Brain microvascular endothelial cell (primary cell): ENCODE measurements around the gene CDC42SE2.
"Not testable (repeated sequence)": the region's sequence is repeated elsewhere in the genome, so short reads cannot be mapped to it uniquely, and the experiment has no call there.

Experiments
- DNase-seq: peaks from one replicate; pipeline ENCODE4 v3.0.0-alpha.2; 2020
- H3K27ac ChIP-seq: fragments of 250-450 bp; sonication (Bioruptor Pico); 2 replicates; pipeline ENCODE4 v1.5.1; 2020; ENCODE audit warnings: mild to moderate bottlenecking, moderate library complexity
- H3K27me3 ChIP-seq: fragments of 250-450 bp; sonication (Bioruptor Pico); replicated peaks from 2 replicates; pipeline ENCODE4 v1.5.1; 2020; ENCODE audit warnings: mild to moderate bottlenecking
- H3K36me3 ChIP-seq: fragments of 250-450 bp; sonication (Bioruptor Pico); replicated peaks from 2 replicates; pipeline ENCODE4 v1.5.1; 2020; ENCODE audit warnings: mild to moderate bottlenecking
- H3K4me3 ChIP-seq: 2 replicates; pipeline ENCODE4 v1.5.1; 2011; ENCODE audit warnings: low read depth, mild to moderate bottlenecking, control low read depth, low read length, moderate library complexity
- in situ Hi-C: cut with HindIII; loops from 2 replicates; pipeline ENCODE4 v1.10.0; 2017; ENCODE audit warnings: low sequenced_read_pairs, low pct_ligation_motif_present
- TF ChIP-seq, protein P1 (sequence below): IDR thresholded peaks from 2 replicates; pipeline ENCODE4 v1.5.1; 2011; ENCODE audit warnings: low read depth, mild to moderate bottlenecking, moderate library complexity, low read length, control low read depth, inconsistent platforms; ENCODE audit errors: missing control alignments

CDC42SE2 gene

DNA sequence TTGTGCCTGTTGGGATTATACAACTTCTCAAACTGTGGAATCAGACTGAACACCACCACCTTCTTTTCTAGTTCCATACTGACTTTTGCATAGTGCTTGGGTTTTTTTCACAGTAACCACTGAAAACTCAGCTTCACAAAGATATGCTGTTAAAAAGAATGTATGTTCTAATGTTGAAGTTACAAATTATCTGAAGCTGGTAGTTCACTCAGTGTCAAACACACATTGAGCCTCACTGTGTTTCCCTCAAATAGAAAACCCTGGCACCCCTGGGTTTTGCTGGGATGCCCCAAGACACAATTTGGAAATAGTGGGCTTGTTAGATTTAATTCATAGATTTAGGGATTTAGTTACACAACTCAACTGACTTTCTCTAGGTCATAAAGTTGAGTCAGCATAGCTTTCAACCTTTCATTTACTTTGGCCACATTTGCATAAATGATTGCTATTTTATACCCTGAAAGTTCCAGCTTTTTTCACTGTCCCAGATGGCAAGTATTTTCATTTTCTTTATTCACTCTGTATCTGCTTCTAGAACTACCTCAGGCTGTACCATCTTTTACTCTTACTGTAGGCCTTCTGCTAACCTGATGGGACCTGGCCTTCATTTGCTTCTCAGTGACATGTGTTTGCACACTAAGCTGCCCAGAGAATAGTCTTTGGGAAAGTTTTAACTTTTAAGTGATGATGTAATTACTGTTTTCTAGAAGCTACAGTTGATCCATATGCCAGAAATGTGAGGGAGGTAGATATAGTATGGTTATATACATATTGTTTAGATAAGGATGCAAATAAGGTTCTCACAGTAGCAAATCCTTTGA, 115.1 kb downstream of the CDC42SE2 start:
- H3K4me3 ChIP-seq = no peak overlapping the region
- H3K27me3 ChIP-seq = no peaks in the 10 kb centered on the region
- no peak for DNase-seq
- TF ChIP-seq, protein P1, sequence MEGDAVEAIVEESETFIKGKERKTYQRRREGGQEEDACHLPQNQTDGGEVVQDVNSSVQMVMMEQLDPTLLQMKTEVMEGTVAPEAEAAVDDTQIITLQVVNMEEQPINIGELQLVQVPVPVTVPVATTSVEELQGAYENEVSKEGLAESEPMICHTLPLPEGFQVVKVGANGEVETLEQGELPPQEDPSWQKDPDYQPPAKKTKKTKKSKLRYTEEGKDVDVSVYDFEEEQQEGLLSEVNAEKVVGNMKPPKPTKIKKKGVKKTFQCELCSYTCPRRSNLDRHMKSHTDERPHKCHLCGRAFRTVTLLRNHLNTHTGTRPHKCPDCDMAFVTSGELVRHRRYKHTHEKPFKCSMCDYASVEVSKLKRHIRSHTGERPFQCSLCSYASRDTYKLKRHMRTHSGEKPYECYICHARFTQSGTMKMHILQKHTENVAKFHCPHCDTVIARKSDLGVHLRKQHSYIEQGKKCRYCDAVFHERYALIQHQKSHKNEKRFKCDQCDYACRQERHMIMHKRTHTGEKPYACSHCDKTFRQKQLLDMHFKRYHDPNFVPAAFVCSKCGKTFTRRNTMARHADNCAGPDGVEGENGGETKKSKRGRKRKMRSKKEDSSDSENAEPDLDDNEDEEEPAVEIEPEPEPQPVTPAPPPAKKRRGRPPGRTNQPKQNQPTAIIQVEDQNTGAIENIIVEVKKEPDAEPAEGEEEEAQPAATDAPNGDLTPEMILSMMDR = no peak
- in situ Hi-C loops = no loop called here
- peak overlapping the region; percentile 76 for H3K27ac ChIP-seq
- H3K36me3 ChIP-seq = no peaks in the 10 kb centered on the region

DNA sequence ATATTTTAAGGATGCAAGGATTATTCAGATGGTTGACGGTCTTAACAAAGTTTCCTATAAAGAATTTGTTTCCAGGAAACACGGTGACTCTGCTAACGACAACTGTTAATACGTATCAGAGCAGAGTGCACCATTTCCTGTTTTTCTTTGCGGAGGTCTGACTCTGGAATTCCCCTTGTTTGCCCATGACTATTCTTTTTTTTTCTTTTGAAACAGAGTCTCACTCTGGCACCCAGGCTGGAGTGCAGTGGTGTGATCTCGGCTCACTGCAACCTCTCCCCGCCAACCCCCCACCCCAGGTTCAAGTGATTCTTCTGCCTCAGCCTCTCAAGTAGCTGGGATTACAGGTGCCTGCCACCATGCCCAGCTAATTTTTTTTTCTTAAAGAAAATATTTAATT, 115.9 kb downstream of the CDC42SE2 start:
- Histone ChIP-seq H3K27ac (peak overlapping the region; percentile 76), H3K27me3 (no peaks in the 10 kb centered on the region), H3K36me3 (no peaks in the 10 kb centered on the region), H3K4me3 (no peak overlapping the region)
- TF ChIP-seq, protein P1 = no peak
- in situ Hi-C loops = no loop called here
- DNase-seq = peak; percentile 82

DNA sequence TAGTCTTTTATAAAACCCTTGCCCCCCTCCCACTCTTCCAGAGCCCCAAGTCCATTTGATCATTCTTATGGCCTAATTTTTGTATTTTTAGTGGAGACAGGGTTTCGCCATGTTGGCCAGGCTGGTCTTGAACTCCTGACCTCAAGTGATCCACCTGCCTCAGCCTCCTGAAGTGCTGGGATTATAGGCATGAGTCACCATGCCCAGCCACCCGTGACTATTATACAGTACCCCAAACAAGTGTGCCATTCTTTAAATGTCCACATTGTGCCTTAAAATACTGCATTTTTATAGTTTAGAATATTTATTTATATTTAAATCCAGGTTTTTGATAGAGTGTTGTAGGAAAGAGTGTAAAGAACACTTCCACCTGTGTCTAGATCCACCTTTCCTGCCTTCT, 116.4 kb downstream of the CDC42SE2 start:
- H3K36me3 ChIP-seq, DNase-seq, H3K4me3 ChIP-seq, H3K27me3 ChIP-seq, in situ Hi-C loops: not testable (repeated sequence)
- H3K27ac ChIP-seq = peak overlapping the region; percentile 76

DNA sequence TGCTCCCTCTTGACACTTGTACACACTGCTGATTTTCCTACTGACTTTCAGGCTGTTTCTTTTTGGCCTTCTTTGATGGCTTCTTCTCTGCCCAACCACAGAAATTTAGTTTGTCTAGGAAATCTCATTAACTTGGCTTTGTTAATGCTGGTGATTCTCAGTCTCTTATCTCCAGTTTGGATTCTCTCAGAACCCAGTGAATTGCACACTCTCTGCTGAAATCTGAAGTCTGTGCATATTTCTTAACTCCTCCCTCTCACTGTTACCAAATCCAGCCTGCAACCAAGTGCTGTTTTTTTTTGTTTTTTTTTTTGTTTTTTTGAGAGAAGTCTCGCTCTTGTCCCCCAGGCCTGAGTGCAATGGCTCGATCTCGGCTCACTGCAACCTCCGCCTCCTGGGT, 117.2 kb downstream of the CDC42SE2 start:
- TF ChIP-seq, protein P1 = no peak
- DNase-seq = no peak

DNA sequence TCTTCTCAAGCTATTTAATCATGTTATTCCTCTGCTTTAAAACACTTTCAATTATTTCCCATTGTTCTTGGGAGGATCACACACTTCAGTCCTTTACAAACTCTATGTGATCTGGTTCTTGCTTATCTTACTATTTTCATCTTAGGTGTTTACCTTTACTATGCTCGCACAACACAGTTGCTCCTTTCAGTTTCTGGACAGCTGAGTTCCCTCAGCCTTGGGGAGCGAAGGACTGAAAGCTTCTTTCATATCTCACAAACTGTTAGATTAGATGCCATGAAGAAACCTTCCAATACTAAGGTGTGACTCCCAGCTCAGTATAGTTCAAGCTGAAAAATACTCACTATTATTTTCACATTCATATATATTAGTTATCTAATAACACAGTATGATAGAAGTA, 117.9 kb downstream of the CDC42SE2 start:
- Histone ChIP-seq H3K27me3 (no peaks in the 10 kb centered on the region), H3K4me3 (no peak overlapping the region), H3K27ac (no peak overlapping the region), H3K36me3 (no peaks in the 10 kb centered on the region)
- DNase-seq = no peak
- TF ChIP-seq, protein P1 = no peak
- in situ Hi-C loops = no loop called here

More for the DNA sequence above, 117.2 kb downstream of the CDC42SE2 start:
- H3K4me3 ChIP-seq = no peak overlapping the region
- no peaks in the 10 kb centered on the region for H3K36me3 ChIP-seq
- H3K27ac ChIP-seq = no peak overlapping the region
- in situ Hi-C loops = no loop called here
- H3K27me3 ChIP-seq = no peaks in the 10 kb centered on the region

DNA sequence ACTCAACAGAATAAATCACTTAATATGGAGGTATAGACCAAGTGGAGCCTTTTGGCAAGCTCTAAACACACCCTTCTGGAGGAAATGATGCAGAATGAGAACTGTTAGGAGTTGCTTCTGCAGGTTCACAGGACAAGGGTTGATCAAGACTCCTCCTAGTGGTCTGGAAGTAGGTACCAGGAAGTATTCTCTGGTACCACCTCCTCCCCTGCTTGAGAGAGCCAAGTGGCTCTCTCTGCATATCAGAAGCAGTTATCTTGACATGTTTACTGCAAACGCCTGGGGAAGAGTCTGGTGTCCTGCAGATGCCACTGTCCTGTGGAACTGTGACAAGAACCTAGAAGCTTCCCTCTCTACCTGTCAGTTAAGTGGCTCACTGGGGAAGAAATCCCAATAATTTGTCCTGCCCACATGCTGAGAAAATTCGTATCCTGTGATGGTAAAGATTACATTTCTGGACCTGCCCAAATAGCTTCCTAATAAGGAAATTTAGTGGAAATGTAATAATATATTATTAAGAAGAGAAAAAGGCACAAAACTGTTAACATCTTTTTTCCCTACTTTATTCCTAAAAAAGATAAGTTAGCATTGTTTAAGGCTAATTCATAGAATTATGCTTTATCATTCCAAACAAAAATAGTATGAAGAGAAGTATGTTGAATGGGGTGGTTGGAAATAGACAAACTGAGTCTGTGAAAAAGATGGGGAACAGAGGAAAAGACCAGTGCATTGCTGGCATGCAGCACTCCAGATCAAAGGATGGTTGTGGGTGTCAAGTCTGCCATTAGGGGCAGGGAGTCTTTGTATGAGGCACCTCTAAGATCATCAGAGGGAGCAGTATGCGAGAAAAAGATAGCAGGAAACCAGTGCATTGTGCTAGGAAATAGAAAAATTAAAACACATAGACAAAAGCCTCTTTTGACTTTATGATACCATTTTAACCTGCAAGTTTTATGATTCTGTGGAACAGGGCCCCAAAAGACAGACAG, 118.8 kb downstream of the CDC42SE2 start:
- Histone ChIP-seq H3K4me3 (no peak overlapping the region), H3K36me3 (no peaks in the 10 kb centered on the region), H3K27me3 (no peaks in the 10 kb centered on the region), H3K27ac (no peak overlapping the region)
- DNase-seq = peak; percentile 52
- TF ChIP-seq, protein P1 = peak; percentile 74
- in situ Hi-C loops = no loop called here
